AG09319 (cell line): ENCODE data around the gene DROSHA.
"Not testable (repeated sequence)": the region's sequence is repeated elsewhere in the genome, so short reads cannot be mapped to it uniquely, and the experiment has no call there.

Source experiments
- DNase-seq: peaks from one replicate; pipeline ENCODE4 v3.0.0-alpha.2; 2010; ENCODE audit warnings: low read depth; ENCODE audit errors: extremely low read depth
- CTCF ChIP-seq: IDR thresholded peaks from 2 replicates; pipeline ENCODE4 v1.5.1; 2011; ENCODE audit warnings: low read depth, mild to moderate bottlenecking, inconsistent platforms, low read length, moderate library complexity

Gene DROSHA

GRCh38 chr5:31407921-31408693 lies 123.8 kb downstream of the DROSHA start:
- no peak for DNase-seq
- TF ChIP-seq CTCF: no peak

GRCh38 chr5:31404325-31404724 lies 127.6 kb downstream of the DROSHA start:
- no peak for DNase-seq
- TF ChIP-seq CTCF: no peak

- DNase-seq: no peak
- no peak for TF ChIP-seq CTCF
Observed at GRCh38 chr5:31401691-31402090, 130.2 kb downstream of the DROSHA start.

- TF ChIP-seq CTCF: no peak
- DNase-seq: no peak
Observed at GRCh38 chr5:31397926-31398557, 133.9 kb downstream of the DROSHA start.

- TF ChIP-seq CTCF: no peak
- no peak for DNase-seq
Observed at GRCh38 chr5:31396611-31397295, 135.1 kb downstream of the DROSHA start.

- DNase-seq: not testable (repeated sequence)
Observed at GRCh38 chr5:31395450-31396045, 136.3 kb downstream of the DROSHA start.

GRCh38 chr5:31393126-31393525 lies 138.8 kb downstream of the DROSHA start:
- DNase-seq: no peak
- no peak for TF ChIP-seq CTCF
